ENCODE data around the gene TFAM.

DNA sequence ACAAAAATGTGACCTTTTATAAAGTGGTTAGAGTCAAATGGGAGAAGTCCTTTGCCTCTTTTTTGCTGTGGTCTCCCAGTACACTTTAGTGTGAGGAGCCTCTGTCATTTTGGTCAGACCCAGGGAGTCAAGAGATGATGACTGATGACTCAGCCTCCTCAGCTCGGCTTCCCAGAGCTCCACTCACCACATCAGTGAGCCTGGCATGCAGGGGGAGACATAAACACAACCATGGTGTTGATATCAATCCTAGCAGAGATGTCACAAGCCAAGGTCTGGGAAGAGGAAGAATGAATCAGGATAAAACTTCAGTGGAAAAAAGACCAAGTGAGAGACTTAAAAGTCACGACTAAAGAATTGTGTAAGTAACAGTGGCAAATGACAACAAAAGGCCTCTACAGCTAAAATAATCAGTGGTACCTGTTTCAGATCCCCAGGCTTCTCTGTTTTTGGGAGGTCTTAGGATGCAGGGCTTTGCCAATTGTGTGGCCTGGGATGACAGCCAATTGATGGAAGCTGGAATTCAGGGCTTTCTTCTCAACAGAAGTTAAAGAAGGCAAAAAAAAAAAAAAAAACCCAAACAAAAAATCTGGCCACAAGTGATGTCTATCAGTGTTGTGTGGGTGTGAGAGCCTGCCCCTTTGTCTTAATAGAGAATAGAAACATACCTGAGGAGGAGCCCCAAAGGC lies 50.2 kb downstream of the TFAM start:
- TF ChIP-seq, protein P1, sequence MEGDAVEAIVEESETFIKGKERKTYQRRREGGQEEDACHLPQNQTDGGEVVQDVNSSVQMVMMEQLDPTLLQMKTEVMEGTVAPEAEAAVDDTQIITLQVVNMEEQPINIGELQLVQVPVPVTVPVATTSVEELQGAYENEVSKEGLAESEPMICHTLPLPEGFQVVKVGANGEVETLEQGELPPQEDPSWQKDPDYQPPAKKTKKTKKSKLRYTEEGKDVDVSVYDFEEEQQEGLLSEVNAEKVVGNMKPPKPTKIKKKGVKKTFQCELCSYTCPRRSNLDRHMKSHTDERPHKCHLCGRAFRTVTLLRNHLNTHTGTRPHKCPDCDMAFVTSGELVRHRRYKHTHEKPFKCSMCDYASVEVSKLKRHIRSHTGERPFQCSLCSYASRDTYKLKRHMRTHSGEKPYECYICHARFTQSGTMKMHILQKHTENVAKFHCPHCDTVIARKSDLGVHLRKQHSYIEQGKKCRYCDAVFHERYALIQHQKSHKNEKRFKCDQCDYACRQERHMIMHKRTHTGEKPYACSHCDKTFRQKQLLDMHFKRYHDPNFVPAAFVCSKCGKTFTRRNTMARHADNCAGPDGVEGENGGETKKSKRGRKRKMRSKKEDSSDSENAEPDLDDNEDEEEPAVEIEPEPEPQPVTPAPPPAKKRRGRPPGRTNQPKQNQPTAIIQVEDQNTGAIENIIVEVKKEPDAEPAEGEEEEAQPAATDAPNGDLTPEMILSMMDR (IDR thresholded peaks at IDR 0.05) = no peak
- no peak for TF ChIP-seq POLR2A (IDR thresholded peaks at IDR 0.05)
